ENCODE measurements around the gene CD300LD.
"Not testable (repeated sequence)": the region's sequence is repeated elsewhere in the genome, so short reads cannot be mapped to it uniquely, and the experiment has no call there.

The CD300LD gene

GRCh38 chr17:74605361-74605760 lies 13.3 kb upstream of the CD300LD start:
- no peak for DNase-seq

GRCh38 chr17:74604761-74605160 lies 12.7 kb upstream of the CD300LD start:
- DNase-seq = no peak

- no peak for DNase-seq
These were observed 12.1 kb upstream of the CD300LD start for GRCh38 chr17:74604200-74604599.

- DNase-seq = no peak
These were observed 11.7 kb upstream of the CD300LD start for GRCh38 chr17:74603746-74604145.

- DNase-seq = no peak
These were observed 11.1 kb upstream of the CD300LD start for GRCh38 chr17:74603037-74603635.

GRCh38 chr17:74601944-74602572 lies 10.0 kb upstream of the CD300LD start:
- no peak for DNase-seq

- no peak for DNase-seq
These were observed 7.4 kb upstream of the CD300LD start for GRCh38 chr17:74599448-74599939.

GRCh38 chr17:74599023-74599399 lies 6.9 kb upstream of the CD300LD start:
- no peak for DNase-seq

GRCh38 chr17:74598346-74599022 lies 6.4 kb upstream of the CD300LD start:
- DNase-seq = no peak

GRCh38 chr17:74597069-74597790 lies 5.1 kb upstream of the CD300LD start:
- DNase-seq = no peak

GRCh38 chr17:74595037-74595750 lies 3.1 kb upstream of the CD300LD start:
- DNase-seq = no peak

GRCh38 chr17:74591503-74591902 lies 580 bp downstream of the CD300LD start:
- DNase-seq = no peak

- DNase-seq = no peak
These were observed 6.4 kb downstream of the CD300LD start for GRCh38 chr17:74585711-74586110.

GRCh38 chr17:74584292-74585060 lies 7.6 kb downstream of the CD300LD start:
- no peak for DNase-seq

- DNase-seq = no peak
These were observed 9.4 kb downstream of the CD300LD start for GRCh38 chr17:74582633-74583032.

GRCh38 chr17:74579900-74580299 lies 12.2 kb downstream of the CD300LD start:
- DNase-seq = no peak

GRCh38 chr17:74578979-74579378 lies 13.1 kb downstream of the CD300LD start:
- no peak for DNase-seq

- DNase-seq = no peak
These were observed 17.5 kb downstream of the CD300LD start for GRCh38 chr17:74574489-74575142.

GRCh38 chr17:74573635-74574034 lies 18.4 kb downstream of the CD300LD start:
- not testable (repeated sequence) for DNase-seq

GRCh38 chr17:74573169-74573568 lies 18.9 kb downstream of the CD300LD start:
- no peak for DNase-seq

- DNase-seq = no peak
These were observed 20.3 kb downstream of the CD300LD start for GRCh38 chr17:74571621-74572270.

All from NCI-H510A (cell line).